Measurements from ENCODE around the gene KRTAP12-1. TPM values are rescaled to one million over a fixed set of nuclear protein-coding genes. Genes with fewer than 3 reads are reported as not detected.

KRTAP12-1 gene
- total and polyA plus RNA-seq, 2 of the 8 experiments (the other 6 are each of a cell fraction or from before 2014, with no cell fraction given) = 0.50 to 0.73 TPM

- Histone ChIP-seq H2BK120ac (replicated peaks; ENCODE audit: low read depth, low read length) (no peak overlapping the region), H4K91ac (replicated peaks; ENCODE audit: insufficient read length, low read length) (no peak overlapping the region), H3K4me1 (replicated peaks in 1 of 4; ENCODE audit: control insufficient read depth in 3 of 4, insufficient read depth in 4 of 4, low read length in 3 of 4) (peaks cover 5 to 38% (median 21%) of the 10 kb centered on the region in 4 experiments), H2AK5ac (ENCODE audit: low read depth, low read length) (no peak overlapping the region), H3K4ac (replicated peaks; ENCODE audit: insufficient read length, low read depth, low read length) (no peak overlapping the region), H2BK12ac (ENCODE audit: low read depth, low read length) (no peak overlapping the region; the same call in 1 of the 2 replicates), H3K9ac (replicated peaks in 1 of 4; ENCODE audit: extremely low read depth in 1 of 4, low read depth in 3 of 4, low read length in 3 of 4) (no peak overlapping the region), H3K23ac (ENCODE audit: insufficient read length) (no peak overlapping the region), H3K27me3 (replicated peaks in 1 of 4; ENCODE audit: control insufficient read depth in 3 of 4, extremely low read depth in 1 of 4, insufficient read depth in 3 of 4, low read length in 3 of 4) (peaks cover 12 to 45% (median 40%) of the 10 kb centered on the region in 4 experiments), H3K23me2 (ENCODE audit: low read depth, low read length) (peaks cover 16% of the 10 kb centered on the region), H3K4me2 (ENCODE audit: insufficient read depth in 1 of 2, low read depth in 2 of 2, low read length in 2 of 2) (no peak overlapping the region; a peak in 1 of 4 replicates), H3K56ac (replicated peaks; ENCODE audit: insufficient read length, low read depth, low read length) (no peak overlapping the region), H2BK20ac (ENCODE audit: low read length) (0 out of 2 replicates have a peak overlapping the region, but pooled peaks have one; percentile 56), H4K8ac (ENCODE audit: extremely low read depth, insufficient read depth, low read length) (no peak overlapping the region), H3K9me3 (ENCODE audit: insufficient read depth in 2 of 2, low read depth in 1 of 2, low read length in 1 of 2) (no peaks in the 10 kb centered on the region), H2BK5ac (ENCODE audit: low read depth, low read length) (no peak overlapping the region), H3K27ac (ENCODE audit: low read depth, low read length) (no peak overlapping the region), H3K79me2 (ENCODE audit: control insufficient read depth in 1 of 2, insufficient read depth in 2 of 2, low read length in 2 of 2) (no peaks in the 10 kb centered on the region), H3K18ac (ENCODE audit: extremely low read depth, low read length) (no peak overlapping the region), H3K14ac (ENCODE audit: insufficient read length) (no peak overlapping the region), H3K79me1 (ENCODE audit: low read depth, low read length) (no peaks in the 10 kb centered on the region), H2BK15ac (ENCODE audit: low read length) (no peak overlapping the region), H2AFZ (ENCODE audit: low read length) (no peak overlapping the region), H4K20me1 (replicated peaks in 1 of 2; ENCODE audit: control insufficient read depth in 1 of 2, insufficient read depth in 2 of 2, low read length in 2 of 2) (no peaks in the 10 kb centered on the region), H4K5ac (ENCODE audit: insufficient read length, low read depth, low read length) (no peak overlapping the region), H3K36me3 (ENCODE audit: control insufficient read depth in 2 of 4, insufficient read depth in 4 of 4, low read length in 3 of 4) (no peaks in the 10 kb centered on the region), H3K4me3 (ENCODE audit: extremely low read depth in 1 of 4, insufficient read depth in 2 of 4, low read depth in 3 of 4, low read length in 4 of 4) (no peak overlapping the region)
- no peak for TF ChIP-seq KDM4A (IDR thresholded peaks at IDR 0.05; ENCODE audit: low read depth, low read length, severe bottlenecking)
- TF ChIP-seq GABPA (IDR thresholded peaks at IDR 0.05; ENCODE audit: borderline replicate concordance, insufficient read depth, low read length) = no peak
- no peak for TF ChIP-seq RFX5 (IDR thresholded peaks at IDR 0.05; ENCODE audit: borderline replicate concordance, low read depth, low read length)
- TF ChIP-seq KDM5A (IDR thresholded peaks at IDR 0.05; ENCODE audit: low read length) = no peak
- TF ChIP-seq JUN (IDR thresholded peaks at IDR 0.05; ENCODE audit: low read depth, low read length) = no peak
- no peak for TF ChIP-seq POLR2A (IDR thresholded peaks at IDR 0.05; ENCODE audit: control extremely low read depth in 1 of 2, low read depth in 2 of 2, low read length in 2 of 2)
- TF ChIP-seq SIRT6 (IDR thresholded peaks at IDR 0.05; ENCODE audit: low read length) = no peak
- TF ChIP-seq SRF (IDR thresholded peaks at IDR 0.05; ENCODE audit: low read depth, low read length) = no peak
- no peak for TF ChIP-seq TBP (IDR thresholded peaks at IDR 0.05; ENCODE audit: low read depth, low read length)
- no peak for TF ChIP-seq TAF7 (optimal IDR thresholded peaks at IDR 0.05; ENCODE audit: borderline replicate concordance, low read depth, low read length)
- no peak for TF ChIP-seq RAD21 (IDR thresholded peaks at IDR 0.05 in 1 of 2, conservative IDR thresholded peaks at IDR 0.05 in 1 of 2; ENCODE audit: low read depth in 2 of 2, low read length in 2 of 2)
- no peak for TF ChIP-seq PHF8 (conservative IDR thresholded peaks at IDR 0.05; ENCODE audit: low read depth, low read length)
- ChIA-PET POLR2A (ENCODE audit: partially characterized antibody) (interaction anchor here (1.2 kb wide), 1 partner anchor 12 kb away, joined by 3 read pairs; no protein-coding TSS in a partner anchor), CTCF (ENCODE audit: partially characterized antibody) (interaction anchor here (1.0 to 1.7 kb wide), 6 partner anchors 28 to 354 kb away, joined by 3 to 10 read pairs (median 3); no protein-coding TSS in a partner anchor)
- WGBS, 2 experiments (ENCODE audit: extremely low coverage in 1 of 2, insufficient coverage in 1 of 2, insufficient read length in 1 of 2, insufficient replicate concordance in 2 of 2, low coverage in 1 of 2, low lambda C conversion rate in 2 of 2, missing lambda C conversion rate in 1 of 2) = 56% methylated on average over 8 of the region's 8 CpGs; no CpG with 5 or more reads in 1 of the 2 experiments
- DNase-seq (ENCODE audit: low read depth in 1 of 2, low spot score in 2 of 2) (peak in 1 of 2 experiments; percentile 33), FAIRE-seq (no peak)
These were observed 32.9 kb upstream of the KRTAP12-1 start for GRCh38 chr21:44714905-44715304.

Measured in H1 (cell line).